Ovary (tissue), 3 donors: ENCODE results near the gene S100A1.

Experiments
- EP300 ChIP-seq: sonication (generic); formaldehyde crosslinking; IDR thresholded peaks from one replicate; pipeline ENCODE4 v1.6.1; 2017; ENCODE audit warnings: antibody characterized with exemption
- POLR2A ChIP-seq: fragments of 450-650 bp; IDR thresholded peaks from one replicate; pipeline ENCODE4 v1.6.1; 2017; ENCODE audit warnings: antibody characterized with exemption, mild to moderate bottlenecking, moderate library complexity
- TF ChIP-seq, protein P1 (sequence below), 3 donors: fragments of 450-650 bp in 2 of 3; fragments of 200-600 bp in 1 of 3; IDR thresholded peaks; one replicate each; pipeline versions ENCODE4 v1.5.1 to v1.8.0; 2016 to 2022; ENCODE audit warnings: antibody characterized with exemption in 3 of 3, mild to moderate bottlenecking in 1 of 3
- donor health status: DM: no; HTN: no; CAD: no.

DNA sequence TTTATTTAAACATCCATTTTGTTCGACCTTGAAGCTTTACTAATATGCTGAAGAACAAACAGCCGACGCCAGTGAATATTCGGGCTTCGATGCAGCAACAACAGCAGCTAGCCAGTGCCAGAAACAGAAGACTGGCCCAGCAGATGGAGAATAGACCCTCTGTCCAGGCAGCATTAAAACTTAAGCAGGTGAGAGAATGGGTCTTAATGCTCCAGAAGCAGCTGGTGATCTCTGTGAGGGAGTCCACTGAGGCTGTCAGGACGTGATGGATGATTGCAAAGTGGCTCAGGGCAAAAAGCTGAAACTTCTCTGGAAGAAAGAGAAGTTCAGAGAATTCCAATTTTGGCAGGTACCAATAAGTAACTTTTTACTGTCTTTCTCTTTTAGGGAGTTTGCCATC lies 10.0 kb downstream of the S100A1 start:
- TF ChIP-seq EP300 (no peak), POLR2A (no peak)
- TF ChIP-seq, protein P1, sequence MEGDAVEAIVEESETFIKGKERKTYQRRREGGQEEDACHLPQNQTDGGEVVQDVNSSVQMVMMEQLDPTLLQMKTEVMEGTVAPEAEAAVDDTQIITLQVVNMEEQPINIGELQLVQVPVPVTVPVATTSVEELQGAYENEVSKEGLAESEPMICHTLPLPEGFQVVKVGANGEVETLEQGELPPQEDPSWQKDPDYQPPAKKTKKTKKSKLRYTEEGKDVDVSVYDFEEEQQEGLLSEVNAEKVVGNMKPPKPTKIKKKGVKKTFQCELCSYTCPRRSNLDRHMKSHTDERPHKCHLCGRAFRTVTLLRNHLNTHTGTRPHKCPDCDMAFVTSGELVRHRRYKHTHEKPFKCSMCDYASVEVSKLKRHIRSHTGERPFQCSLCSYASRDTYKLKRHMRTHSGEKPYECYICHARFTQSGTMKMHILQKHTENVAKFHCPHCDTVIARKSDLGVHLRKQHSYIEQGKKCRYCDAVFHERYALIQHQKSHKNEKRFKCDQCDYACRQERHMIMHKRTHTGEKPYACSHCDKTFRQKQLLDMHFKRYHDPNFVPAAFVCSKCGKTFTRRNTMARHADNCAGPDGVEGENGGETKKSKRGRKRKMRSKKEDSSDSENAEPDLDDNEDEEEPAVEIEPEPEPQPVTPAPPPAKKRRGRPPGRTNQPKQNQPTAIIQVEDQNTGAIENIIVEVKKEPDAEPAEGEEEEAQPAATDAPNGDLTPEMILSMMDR (IDR thresholded peaks at IDR 0.05), result no peak
